Loucy (cell line): ENCODE data around the gene RPS6KA2.

Experiments
- CTCF ChIP-seq: fragments of 200-600 bp; sonication (generic); conservative IDR thresholded peaks from 2 replicates; pipeline ENCODE4 v1.5.1; 2014; ENCODE audit warnings: mild to moderate bottlenecking, antibody characterized with exemption, low read length
- EZH2phosphoT487 ChIP-seq: fragments of 200-600 bp; IDR thresholded peaks from 2 replicates; pipeline ENCODE4 v1.6.1; 2018; ENCODE audit warnings: antibody characterized with exemption, mild to moderate bottlenecking, moderate library complexity, borderline replicate concordance

GRCh38 chr6:166611631-166612030 lies 15.4 kb downstream of the RPS6KA2 start:
- TF ChIP-seq CTCF: no peak
- no peak for TF ChIP-seq EZH2phosphoT487
